Stimulated activated CD4-positive, alpha-beta T cell treated with anti-CD3 and anti-CD28 coated beads, Interleukin-15, amount 100 ng/mL, for 48 hours (primary cell): Measurements from ENCODE around the gene PI4KA.
"Not testable (repeated sequence)": the region's sequence is repeated elsewhere in the genome, so short reads cannot be mapped to it uniquely, and the experiment has no call there.

Experiments used
- DNase-seq, 2 donors: peaks; one replicate each; pipeline ENCODE4 v3.0.0-alpha.2; 2020; ENCODE audit warnings: low read depth in 2 of 2

PI4KA gene

DNA sequence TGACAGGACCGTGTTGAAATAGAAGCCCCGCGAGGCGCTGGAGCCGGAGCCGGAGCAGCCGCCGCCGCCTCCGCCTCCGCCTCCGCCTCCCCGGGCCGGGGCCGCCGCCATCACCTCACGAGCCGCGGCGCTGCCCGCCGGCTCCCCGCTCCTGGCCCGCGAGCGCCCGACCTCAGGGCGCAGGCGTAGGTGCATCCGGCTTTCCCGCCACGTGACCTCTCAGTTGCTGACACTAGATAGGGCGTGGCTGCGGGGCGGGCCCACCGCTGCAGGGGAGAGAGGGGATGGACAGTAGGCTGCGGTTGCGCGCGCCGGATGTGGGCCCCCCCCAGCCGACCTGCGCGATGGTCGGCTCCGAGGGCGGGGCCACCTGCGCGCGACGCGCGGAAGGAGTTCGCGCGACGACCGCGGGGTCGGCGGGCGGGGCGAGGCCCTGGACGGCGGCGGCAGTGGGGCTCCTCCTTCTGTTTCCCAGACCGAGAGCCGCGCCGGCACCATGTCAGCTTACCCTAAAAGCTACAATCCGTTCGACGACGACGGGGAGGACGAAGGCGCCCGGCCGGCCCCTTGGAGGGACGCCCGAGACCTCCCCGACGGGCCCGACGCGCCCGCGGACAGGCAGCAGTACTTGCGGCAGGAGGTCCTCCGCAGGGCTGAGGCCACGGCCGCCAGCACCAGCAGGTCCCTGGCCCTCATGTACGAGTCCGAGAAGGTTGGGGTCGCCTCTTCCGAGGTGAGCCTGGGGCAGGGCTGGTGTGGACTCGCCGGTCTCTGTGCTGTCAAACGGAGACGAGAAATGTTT, at the start of gene PI4KA, which contains the start of gene SNAP29:
TSS of gene PI4KA (minus strand) at position 197 of the 802 bp plus-strand sequence. CDS start at position 111, 86 bp downstream.
TSS of gene SNAP29 (plus strand) at position 393 of the 802 bp plus-strand sequence. CDS start at position 497, 104 bp downstream.
- DNase-seq, result peak; percentile 95 to 98

DNA sequence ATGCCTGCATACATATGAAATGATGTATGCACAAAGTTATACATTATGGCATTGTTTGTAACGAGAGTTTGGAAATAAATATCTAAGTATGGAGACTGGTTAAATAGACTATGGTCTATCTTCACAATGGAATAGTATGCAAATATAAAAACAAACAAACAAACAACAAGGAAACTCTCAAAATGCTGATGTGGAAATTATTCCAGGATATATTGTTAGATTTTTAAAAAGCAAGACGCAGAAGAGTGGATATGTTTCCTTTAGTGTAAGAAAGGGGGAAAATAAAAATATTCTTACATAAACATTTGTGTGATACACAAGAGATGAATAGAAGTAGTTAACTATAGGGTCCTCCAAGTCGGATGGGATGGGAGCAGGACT, 47.8 kb upstream of the PI4KA start:
- DNase-seq, result no peak

DNA sequence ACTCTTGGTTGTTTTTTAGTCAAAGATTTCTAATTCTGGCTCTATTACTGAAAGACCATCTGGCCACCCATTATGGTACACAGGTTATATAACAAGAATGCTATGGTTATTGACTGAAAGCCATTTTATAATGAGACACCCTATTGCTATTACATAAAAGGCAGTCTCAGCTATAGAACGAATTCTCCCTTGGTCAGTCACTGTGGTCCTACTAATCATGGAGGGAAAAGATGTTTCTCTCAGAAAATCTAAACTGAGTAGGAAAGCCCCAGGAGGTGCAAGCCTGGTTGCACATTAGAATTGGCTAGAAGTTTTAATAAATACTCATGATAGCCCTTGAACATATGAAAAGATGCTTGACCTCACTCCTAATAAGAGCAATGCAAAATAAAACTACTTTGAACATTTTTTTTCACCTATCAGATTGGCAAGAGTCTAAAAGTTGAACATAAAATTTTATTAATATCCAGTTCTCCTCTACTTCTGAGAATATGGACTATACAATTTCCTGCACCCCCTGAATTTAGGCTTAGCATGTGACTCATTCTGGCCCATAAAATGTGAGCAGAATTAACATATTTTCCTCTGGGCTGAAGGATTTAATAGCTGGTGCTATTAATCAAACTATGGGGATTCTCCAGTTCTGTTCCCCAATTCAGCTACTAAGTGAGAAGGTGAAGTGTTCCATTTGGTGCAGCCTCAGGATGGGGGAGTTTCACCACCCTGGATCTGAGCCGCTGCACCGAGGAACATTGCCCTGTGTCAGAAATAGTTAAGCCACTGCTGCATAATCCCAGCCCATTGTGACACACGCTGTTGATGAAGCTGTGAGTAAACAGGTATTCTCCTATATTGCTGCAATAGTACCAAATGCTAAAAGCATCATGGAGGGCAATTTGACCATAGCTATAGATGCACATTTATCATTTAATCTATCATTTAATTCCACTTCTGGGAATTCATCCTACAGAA, 47.1 kb upstream of the PI4KA start:
- DNase-seq, result no peak

DNA sequence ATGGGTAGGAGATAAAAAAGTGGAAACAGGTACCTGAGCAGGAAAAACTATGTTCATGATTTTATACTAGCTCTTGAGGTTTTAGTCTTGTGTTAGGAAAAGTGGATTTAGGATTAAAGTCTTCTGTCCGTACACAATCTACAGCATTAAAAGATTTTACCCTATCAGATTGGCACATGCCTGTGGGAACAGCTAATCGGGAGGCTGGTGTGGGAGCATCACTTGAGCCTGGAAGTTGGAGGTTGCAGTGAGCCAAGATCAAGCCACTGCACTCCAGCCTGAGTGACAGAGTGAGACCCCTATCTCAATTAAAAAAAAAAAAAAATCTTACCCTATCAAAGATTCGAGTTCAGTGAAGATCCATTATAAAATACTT, 46.4 kb upstream of the PI4KA start:
- no peak for DNase-seq

DNA sequence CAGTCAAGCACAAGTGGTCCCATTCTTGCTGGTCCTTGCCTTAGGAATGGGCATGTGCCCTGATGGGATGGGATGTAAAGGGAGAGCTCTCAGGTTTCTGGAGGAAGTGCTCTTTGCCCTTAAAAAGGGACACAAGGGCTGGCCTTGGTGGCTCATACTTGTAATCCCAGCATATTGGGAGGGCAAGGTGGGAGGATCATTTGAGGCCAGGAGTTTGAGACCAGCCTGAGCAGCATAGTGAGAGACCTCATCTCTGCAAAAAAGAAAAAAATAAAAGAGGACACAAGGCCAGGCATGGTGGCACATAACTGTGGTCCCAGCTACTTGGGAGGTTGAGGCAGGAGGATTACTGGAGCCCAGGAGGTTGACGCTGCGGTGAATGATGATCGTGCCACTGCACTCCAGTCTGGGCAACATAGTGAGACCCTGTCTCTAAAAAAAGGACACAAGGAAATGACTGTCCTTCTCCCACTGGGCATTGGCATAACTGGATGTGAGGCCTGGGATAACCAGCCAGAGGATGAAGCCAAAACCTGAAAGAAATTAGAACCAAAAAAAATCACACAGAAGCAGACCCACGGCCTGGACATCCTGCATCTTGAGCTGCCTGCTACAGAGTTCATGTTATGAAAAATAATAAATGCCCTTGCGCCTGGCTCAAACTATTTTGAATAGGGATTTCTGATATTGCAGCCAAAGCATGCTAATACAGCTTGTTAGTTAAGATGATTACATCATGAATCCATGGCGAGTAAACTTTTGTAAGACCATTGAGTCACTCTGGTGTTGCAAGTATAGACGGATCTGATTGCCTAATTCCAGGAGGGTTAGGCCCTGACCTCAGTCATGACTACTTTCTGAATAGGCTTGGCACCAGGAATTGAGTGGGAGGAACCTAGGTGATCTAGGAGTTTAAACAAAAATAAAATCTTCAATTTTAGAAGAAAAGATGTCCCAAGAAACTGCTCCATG, 45.7 kb upstream of the PI4KA start:
- DNase-seq, result no peak

GRCh38 chr22:20903093-20903492, 44.5 kb upstream of the PI4KA start:
- DNase-seq, result no peak

GRCh38 chr22:20901093-20902033, 42.8 kb upstream of the PI4KA start:
- DNase-seq, result not testable (repeated sequence)

DNA sequence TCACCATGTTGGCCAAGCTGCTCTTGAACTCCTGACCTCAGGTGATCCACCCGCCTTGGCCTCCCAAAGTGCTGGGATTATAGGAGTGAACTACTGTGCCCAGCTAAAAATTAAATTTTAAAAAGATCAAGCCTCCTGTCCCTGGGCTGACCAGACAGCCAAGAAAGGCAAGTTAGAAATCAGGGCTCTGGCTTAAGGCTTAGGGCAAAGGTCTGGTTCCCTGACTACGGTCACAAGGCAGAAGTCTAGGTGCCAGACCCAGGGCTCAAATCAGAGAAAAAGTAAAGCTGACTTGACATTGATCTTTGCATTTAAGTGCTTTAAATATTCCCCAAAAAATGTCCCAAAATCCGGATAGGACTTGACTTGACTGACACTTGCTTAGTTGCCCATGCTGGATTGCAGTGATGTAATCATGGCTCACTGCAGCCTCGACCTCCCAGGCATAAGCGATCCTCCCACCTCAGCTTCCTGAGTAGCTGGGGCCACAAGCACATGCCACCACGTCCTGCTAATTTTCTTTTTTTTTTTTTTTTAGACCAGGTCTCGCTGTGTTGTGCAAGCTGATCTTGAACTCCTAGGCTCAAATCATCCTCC, 41.3 kb upstream of the PI4KA start:
- DNase-seq, result no peak

DNA sequence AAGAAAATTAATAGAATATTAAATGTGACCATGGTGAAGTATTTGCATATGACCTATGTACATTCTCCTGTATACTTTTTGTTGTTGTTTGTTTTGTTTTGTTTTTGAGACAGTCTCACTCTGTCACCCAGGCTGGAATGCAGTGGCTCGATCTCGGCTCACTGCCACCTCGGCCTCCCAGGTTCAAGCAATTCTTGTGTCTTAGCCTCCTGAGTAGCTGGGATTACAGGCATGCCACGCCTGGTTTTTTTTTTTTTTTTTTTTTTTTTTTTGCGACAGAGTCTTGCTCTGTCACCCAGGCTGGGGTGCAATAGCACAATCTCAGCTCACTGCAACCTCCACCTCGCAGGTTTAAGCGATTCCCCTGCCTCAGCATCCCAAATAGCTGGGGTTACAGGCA, 39.1 kb upstream of the PI4KA start:
- DNase-seq, result not testable (repeated sequence)

GRCh38 chr22:20890975-20891374, 32.4 kb upstream of the PI4KA start:
- DNase-seq, result no peak

GRCh38 chr22:20889904-20890540, 31.4 kb upstream of the PI4KA start:
- no peak for DNase-seq

DNA sequence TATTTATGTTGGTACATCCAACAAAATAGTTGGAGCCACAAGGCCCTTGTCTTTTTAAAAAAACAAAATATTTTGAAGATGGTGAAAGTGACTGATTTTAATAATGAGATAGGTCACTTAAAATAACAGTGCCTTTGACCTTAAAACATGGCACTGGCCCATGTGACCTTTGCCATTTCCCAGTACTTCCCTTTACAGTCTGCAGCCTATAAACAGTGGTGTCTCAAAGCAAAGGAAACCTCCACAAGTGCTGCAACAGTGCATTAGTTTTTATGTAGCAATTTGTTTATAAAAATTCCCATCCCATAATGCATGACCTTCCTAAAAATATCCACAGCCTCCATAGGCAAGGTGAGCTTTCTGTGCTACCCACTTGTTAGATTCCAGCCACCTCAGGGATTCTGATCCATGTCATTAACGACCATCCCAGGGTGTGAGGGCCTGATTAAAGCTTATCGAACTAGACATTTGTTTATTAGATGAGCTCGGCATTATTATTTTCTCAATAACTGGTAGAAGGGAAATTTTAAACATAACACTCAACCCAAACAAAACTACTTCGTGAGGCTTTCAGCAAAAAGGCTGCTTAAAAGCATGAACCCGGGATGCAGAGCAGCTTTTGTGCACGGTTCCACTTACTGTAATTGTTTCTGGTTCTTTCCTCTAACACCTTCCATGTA, 30.6 kb upstream of the PI4KA start:
- no peak for DNase-seq

- DNase-seq, result no peak
Observed at GRCh38 chr22:20887375-20887774, 28.8 kb upstream of the PI4KA start.

- DNase-seq, result peak; percentile 6 to 9
Observed at GRCh38 chr22:20885557-20886323, 27.1 kb upstream of the PI4KA start.

DNA sequence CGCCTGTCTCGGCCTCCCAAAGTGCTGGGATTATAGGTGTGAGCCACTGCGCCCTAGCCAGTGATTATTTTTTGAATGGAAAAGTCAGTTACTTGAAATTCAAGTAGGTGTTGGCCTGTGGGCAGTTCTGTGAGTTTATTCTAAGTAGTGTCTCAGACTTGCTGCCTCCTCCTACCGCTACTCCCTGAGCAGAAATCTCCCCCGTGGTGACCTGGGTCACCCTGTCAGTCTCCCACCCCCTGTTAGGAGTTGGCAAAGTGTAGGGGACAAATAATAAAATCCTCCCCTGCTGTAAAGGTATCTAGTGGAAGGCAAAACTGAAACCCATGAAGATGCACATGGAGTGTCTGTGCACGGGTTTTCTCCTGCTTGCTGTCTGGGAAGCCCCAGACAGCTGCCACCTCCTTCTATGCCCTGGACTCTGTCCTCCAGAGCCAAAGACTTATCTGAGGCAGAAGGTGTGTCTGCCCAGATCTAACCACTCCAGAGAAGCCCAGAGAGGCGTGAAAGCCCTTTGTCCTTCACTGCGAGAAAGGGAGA, 26.5 kb upstream of the PI4KA start:
- DNase-seq, result no peak

DNA sequence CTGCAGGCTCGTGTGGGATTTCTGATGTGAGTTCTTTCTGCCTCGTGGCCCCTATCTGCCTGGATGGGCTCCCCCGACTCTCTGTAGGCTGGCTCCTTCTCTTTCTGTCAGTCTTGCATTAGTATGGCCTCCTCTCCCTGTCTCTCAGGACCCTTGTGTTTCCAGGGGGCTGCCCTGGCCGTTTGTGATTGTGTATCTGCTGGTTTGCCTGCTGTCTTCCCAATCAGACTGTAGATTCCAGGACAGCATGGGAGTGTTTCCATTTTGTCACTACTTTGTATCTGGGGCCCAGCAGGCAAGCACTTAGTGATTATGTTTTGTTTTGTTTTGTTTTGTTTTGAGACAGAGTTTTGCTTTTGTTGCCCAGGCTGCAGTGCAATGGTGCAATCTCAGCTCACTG, 25.8 kb upstream of the PI4KA start:
- no peak for DNase-seq

DNA sequence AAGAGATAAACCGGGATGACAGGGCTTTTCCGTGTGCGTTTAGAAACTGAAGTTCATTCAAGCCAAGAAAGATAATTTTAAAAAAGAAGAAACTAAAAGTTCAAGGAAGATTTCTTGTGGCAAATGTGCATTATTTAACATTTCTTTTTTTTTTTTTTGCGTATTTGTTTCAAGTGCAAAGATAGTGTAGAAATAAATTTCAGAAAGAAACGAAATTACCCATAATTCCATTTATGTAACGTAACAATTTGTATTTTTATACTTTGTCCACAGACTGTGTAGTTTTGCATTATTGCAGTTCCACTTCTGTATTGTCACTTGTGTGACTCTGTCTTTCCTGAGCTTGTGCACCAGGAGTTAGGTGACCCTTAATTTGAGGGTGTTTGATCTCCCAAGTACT, 24.2 kb upstream of the PI4KA start:
- DNase-seq, result no peak
